K562 (cell line): ENCODE results near the gene SVBP. TPM values are rescaled to one million over a fixed set of nuclear protein-coding genes. Genes with fewer than 3 reads are reported as not detected.

Source experiments
- DIDO1 ChIP-seq: fragments of 450-650 bp; IDR thresholded peaks from 2 replicates; pipeline ENCODE4 v1.6.1; 2016; ENCODE audit warnings: low read depth, missing biosample characterization, missing genetic modification characterization
- ETV1 ChIP-seq: fragments of 450-650 bp; conservative IDR thresholded peaks from 2 replicates; pipeline ENCODE4 v1.6.1; 2016; ENCODE audit warnings: missing genetic modification characterization, control low read depth, low read depth, missing compliant biosample characterization
- KLF13 ChIP-seq: fragments of 450-650 bp; IDR thresholded peaks from 2 replicates; pipeline ENCODE4 v1.6.1; 2016; ENCODE audit warnings: missing genetic modification characterization, low read depth, mild to moderate bottlenecking, missing compliant biosample characterization, moderate library complexity, borderline replicate concordance
- NFRKB ChIP-seq: fragments of 450-650 bp; IDR thresholded peaks from 2 replicates; pipeline ENCODE4 v1.6.1; 2016; ENCODE audit warnings: low read depth
- RBM34 ChIP-seq: fragments of 200-400 bp; formaldehyde crosslinking; IDR thresholded peaks from 2 replicates; pipeline ENCODE4 v1.6.1; 2018; ENCODE audit warnings: low read length, borderline replicate concordance; ENCODE audit not compliant: insufficient read depth
- ZBTB40 ChIP-seq, 2 experiments: fragments of 450-650 bp in 1 of 2; sonication (generic) in 1 of 2; formaldehyde crosslinking in 1 of 2; IDR thresholded peaks; 2 replicates each; pipeline versions ENCODE4 v1.7.1 to v1.9.0; 2016 to 2022; ENCODE audit warnings: inconsistent platforms in 1 of 2, mild to moderate bottlenecking in 1 of 2, missing genetic modification reagents in 1 of 2
- ZC3H4 ChIP-seq: sonication (generic); formaldehyde crosslinking; IDR thresholded peaks from 2 replicates; pipeline ENCODE4 v1.9.0; 2021; ENCODE audit warnings: missing genetic modification reagents, borderline replicate concordance
- ZNF134 ChIP-seq: fragments of 250-450 bp; sonication (Bioruptor Pico); conservative IDR thresholded peaks from 2 replicates; pipeline ENCODE4 v1.4.0; 2020
- ZNF609 ChIP-seq: sonication (generic); formaldehyde crosslinking; IDR thresholded peaks from 2 replicates; pipeline ENCODE4 v1.8.1; 2023; ENCODE audit warnings: missing genetic modification reagents, mild to moderate bottlenecking, borderline replicate concordance
- ZNF79 ChIP-seq: fragments of 250-450 bp; sonication (Bioruptor Pico); IDR thresholded peaks from 2 replicates; pipeline ENCODE4 v1.4.0; 2020; ENCODE audit warnings: low read depth, mild to moderate bottlenecking, moderate library complexity
- polyA plus RNA-seq, 8 experiments: library from polyadenylated mRNA; depleted of rRNA in 4 of 8; stranded (reverse) in 5 of 8; unstranded in 3 of 8; fragments of >200 nt; fragmentation: Nextera tagmentation in 2 of 8; fragmentation: Illumina TruSeq in 1 of 8; extraction: Ambion mirVana in 2 of 8; extraction: Trizol in 1 of 8; gene quantifications; 2 replicates each; pipeline versions ENCODE4 v1.2.1 to v1.2.3, GENCODE V29; 2011 to 2014; ENCODE audit warnings: inconsistent platforms in 1 of 8, missing spikeins in 1 of 8
- total RNA-seq, 7 experiments: library from RNA; depleted of rRNA in 6 of 7; stranded (reverse); fragments of >200 nt in 6 of 7; fragmentation: Illumina TruSeq in 2 of 7; extraction: Trizol in 2 of 7; gene quantifications; 2 replicates each; pipeline versions ENCODE4 v1.2.1 to v1.2.3, GENCODE V29; 2011 to 2021; ENCODE audit warnings: low replicate concordance in 1 of 7

SVBP gene
- total and polyA plus RNA-seq, 9 of the 15 experiments (the other 6 are each of a cell fraction or from before 2014, with no cell fraction given): 31.7 to 49.7 (median 40.0) TPM

GRCh38 chr1:42765832-42766740 lies 51.1 kb downstream of the SVBP start (continued):
- TF ChIP-seq ZBTB40 (IDR thresholded peaks at IDR 0.05) (peak; percentile 25; the same call in 1 of the 2 replicates), ZBTB40 (CRISPR knock-in tag; IDR thresholded peaks at IDR 0.05) (no peak), ZNF134 (CRISPR knock-in tag) (no peak), ETV1 (tag) (peak; percentile 81), KLF13 (no peak), ZC3H4 (CRISPR knock-in tag) (no peak; the same call in 1 of the 2 replicates), ZNF79 (no peak), NFRKB (no peak), DIDO1 (tag) (no peak), RBM34 (no peak), ZNF609 (CRISPR knock-in tag) (no peak)
